IMR-90 (cell line): Measurements from ENCODE around the gene MAP4. TPM values are rescaled to one million over a fixed set of nuclear protein-coding genes. Genes with fewer than 3 reads are reported as not detected.

ENCODE experiments used
- ATAC-seq: fragments of 200-7000 bp; cut with Tn5 transposase; 2 replicates; pipeline ENCODE4 v1.9.1; 2020; ENCODE audit warnings: low read depth, mild to moderate bottlenecking, moderate library complexity
- BruUV-seq: library from RNA; stranded (reverse); fragments of 400-500 nt; replicated peaks from 2 replicates; lab custom pipeline; 2021; lab: Mats Ljungman, UMichigan
- CTCF ChIA-PET: fragments of 300-600 bp; formaldehyde crosslinking; extraction: SDS; loops from one replicate; lab custom pipeline; 2021; ENCODE audit warnings: antibody characterized with exemption; lab: Yijun Ruan, JAX
- POLR2A ChIA-PET: fragments of 300-600 bp; sonication (Branson Sonifier 250); formaldehyde crosslinking; loops from one replicate; lab custom pipeline; 2022; ENCODE audit warnings: antibody characterized with exemption; ENCODE audit not compliant: unreplicated experiment; lab: Charles Lee
- DNase-seq: peaks from one replicate; pipeline ENCODE4 v3.0.0; 2013
- H2AFZ ChIP-seq: replicated peaks from 2 replicates; pipeline ENCODE3; 2013; ENCODE audit warnings: low read length, mild to moderate bottlenecking; ENCODE audit not compliant: poor library complexity
- H2AK5ac ChIP-seq: 2 replicates; pipeline ENCODE4 v1.6.1; 2013; ENCODE audit warnings: low read depth, low read length, inconsistent platforms
- H2AK9ac ChIP-seq: replicated peaks from 2 replicates; pipeline ENCODE3; 2013; ENCODE audit warnings: mild to moderate bottlenecking, low read depth, low read length, moderate library complexity; ENCODE audit not compliant: poor library complexity
- H2BK120ac ChIP-seq: 2 replicates; pipeline ENCODE4 v1.6.1; 2013; ENCODE audit warnings: low read depth, low read length, inconsistent platforms
- H2BK15ac ChIP-seq: 3 replicates; pipeline ENCODE4 v1.6.1; 2013; ENCODE audit warnings: low read depth, low read length, inconsistent platforms
- H2BK20ac ChIP-seq: 2 replicates; pipeline ENCODE4 v1.6.1; 2013; ENCODE audit warnings: low read depth, mild to moderate bottlenecking, inconsistent platforms, low read length, moderate library complexity
- H2BK5ac ChIP-seq: 2 replicates; pipeline ENCODE4 v1.6.1; 2013; ENCODE audit warnings: mild to moderate bottlenecking, low read depth, low read length, inconsistent platforms; ENCODE audit not compliant: poor library complexity, severe bottlenecking
- H3K14ac ChIP-seq: replicated peaks from 2 replicates; pipeline ENCODE4 v1.6.1; 2013; ENCODE audit warnings: low read depth, low read length, inconsistent platforms
- H3K18ac ChIP-seq: 2 replicates; pipeline ENCODE4 v1.6.1; 2013; ENCODE audit warnings: low read depth, low read length, control low read depth
- H3K23ac ChIP-seq: 2 replicates; pipeline ENCODE4 v1.6.1; 2013; ENCODE audit warnings: low read depth, low read length, inconsistent platforms
- H3K27ac ChIP-seq: 2 replicates; pipeline ENCODE4 v1.5.1; 2013; ENCODE audit warnings: mild to moderate bottlenecking, control low read depth, low read length; ENCODE audit not compliant: insufficient read depth
- H3K27me3 ChIP-seq: 2 replicates; pipeline ENCODE4 v1.6.1; 2013; ENCODE audit warnings: low read length; ENCODE audit not compliant: control insufficient read depth, insufficient read depth
- H3K36me3 ChIP-seq: 2 replicates; pipeline ENCODE4 v1.6.1; 2013; ENCODE audit warnings: low read length, mixed read lengths; ENCODE audit not compliant: control insufficient read depth, insufficient read depth
- H3K4ac ChIP-seq: 2 replicates; pipeline ENCODE4 v1.6.1; 2013; ENCODE audit warnings: low read depth, low read length, inconsistent platforms
- H3K4me1 ChIP-seq: 2 replicates; pipeline ENCODE4 v1.6.1; 2013; ENCODE audit warnings: low read length, mixed read lengths; ENCODE audit not compliant: control insufficient read depth, insufficient read depth
- H3K4me2 ChIP-seq: 2 replicates; pipeline ENCODE4 v1.6.1; 2013; ENCODE audit warnings: low read depth, mild to moderate bottlenecking, control low read depth, low read length, moderate library complexity
- H3K4me3 ChIP-seq: 2 replicates; pipeline ENCODE4 v1.5.1; 2013; ENCODE audit warnings: low read depth, mild to moderate bottlenecking, control low read depth, low read length, moderate library complexity; ENCODE audit not compliant: insufficient read depth
- H3K56ac ChIP-seq: 2 replicates; pipeline ENCODE4 v1.6.1; 2013; ENCODE audit warnings: low read length, inconsistent platforms; ENCODE audit not compliant: insufficient read depth; ENCODE audit errors: extremely low read depth
- H3K79me1 ChIP-seq, 2 experiments: 2 replicates each; pipeline ENCODE4 v1.6.1; 2013; ENCODE audit warnings: low read length in 2 of 2, inconsistent platforms in 1 of 2, low read depth in 1 of 2
- H3K9ac ChIP-seq: 2 replicates; pipeline ENCODE4 v1.6.1; 2013; ENCODE audit warnings: low read depth, low read length, control low read depth
- H3K9me1 ChIP-seq: 2 replicates; pipeline ENCODE4 v1.6.1; 2013; ENCODE audit warnings: low read length, inconsistent platforms; ENCODE audit not compliant: insufficient read depth
- H3K9me3 ChIP-seq: 2 replicates; pipeline ENCODE4 v1.6.1; 2013; ENCODE audit warnings: low read length; ENCODE audit not compliant: control insufficient read depth, insufficient read depth
- H4K20me1 ChIP-seq: 2 replicates; pipeline ENCODE4 v1.6.1; 2013; ENCODE audit warnings: low read length, inconsistent platforms; ENCODE audit not compliant: insufficient read depth
- H4K5ac ChIP-seq: 2 replicates; pipeline ENCODE4 v1.6.1; 2013; ENCODE audit warnings: mild to moderate bottlenecking, low read depth, low read length, control low read depth
- H4K8ac ChIP-seq, 2 experiments: 2 replicates each; pipeline ENCODE4 v1.6.1; 2013; ENCODE audit warnings: low read depth in 2 of 2, low read length in 2 of 2, control low read depth in 1 of 2, inconsistent platforms in 1 of 2
- H4K91ac ChIP-seq: 2 replicates; pipeline ENCODE4 v1.6.1; 2013; ENCODE audit warnings: low read depth, low read length, inconsistent platforms; ENCODE audit not compliant: insufficient read depth
- BHLHE40 ChIP-seq: fragments of 150-350 bp; IDR thresholded peaks from 2 replicates; pipeline ENCODE4 v1.6.1; 2016; ENCODE audit warnings: mild to moderate bottlenecking, low read depth, low read length
- CEBPB ChIP-seq: IDR thresholded peaks from 2 replicates; pipeline ENCODE4 v1.6.1; 2012; ENCODE audit warnings: low read depth, low read length, improper control_type of control experiment
- CHD1 ChIP-seq: IDR thresholded peaks from 2 replicates; pipeline ENCODE4 v1.6.1; 2012; ENCODE audit warnings: low read depth, low read length, improper control_type of control experiment
- FOS ChIP-seq: fragments of 150-350 bp; IDR thresholded peaks from 2 replicates; pipeline ENCODE4 v1.6.1; 2016; ENCODE audit warnings: low read depth, low read length
- MAFK ChIP-seq: IDR thresholded peaks from 2 replicates; pipeline ENCODE4 v1.6.1; 2012; ENCODE audit warnings: low read depth, low read length, improper control_type of control experiment
- MAZ ChIP-seq: IDR thresholded peaks from 2 replicates; pipeline ENCODE4 v1.6.1; 2012; ENCODE audit warnings: low read depth, mild to moderate bottlenecking, low read length, improper control_type of control experiment, moderate library complexity, borderline replicate concordance
- MXI1 ChIP-seq: IDR thresholded peaks from 2 replicates; pipeline ENCODE4 v1.6.1; 2012; ENCODE audit warnings: low read depth, mild to moderate bottlenecking, low read length, moderate library complexity, borderline replicate concordance
- NFE2L2 ChIP-seq: fragments of 150-350 bp; IDR thresholded peaks from 2 replicates; pipeline ENCODE4 v1.6.1; 2016; ENCODE audit warnings: low read depth, mild to moderate bottlenecking, low read length
- POLR2A ChIP-seq: IDR thresholded peaks from 2 replicates; pipeline ENCODE4 v1.6.1; 2012; ENCODE audit warnings: mild to moderate bottlenecking, low read depth, low read length
- RAD21 ChIP-seq: IDR thresholded peaks from 2 replicates; pipeline ENCODE4 v1.6.1; 2012; ENCODE audit warnings: low read length, improper control_type of control experiment
- RCOR1 ChIP-seq: IDR thresholded peaks from 2 replicates; pipeline ENCODE4 v1.6.1; 2012; ENCODE audit warnings: mild to moderate bottlenecking, low read length, improper control_type of control experiment; ENCODE audit not compliant: insufficient replicate concordance
- RFX5 ChIP-seq: IDR thresholded peaks from 2 replicates; pipeline ENCODE4 v1.8.0; 2012; ENCODE audit warnings: low read depth, mild to moderate bottlenecking, low read length, moderate library complexity
- SMC3 ChIP-seq: fragments of 150-350 bp; IDR thresholded peaks from 2 replicates; pipeline ENCODE4 v1.6.1; 2016; ENCODE audit warnings: low read depth, mild to moderate bottlenecking, antibody characterized with exemption, low read length, moderate library complexity
- WGBS, 2 experiments: methylation state at CpG; one replicate each; pipeline versions ENCODE4 v1.1.5 to v1.1.7; 2013; ENCODE audit warnings: missing lambda C conversion rate in 2 of 2; ENCODE audit not compliant: insufficient read length in 1 of 2; ENCODE audit errors: extremely low coverage in 2 of 2; 5-methylcytosine and 5-hydroxymethylcytosine counted together
- dilution Hi-C: fragments of 300-500 bp; cut with HindIII; formaldehyde crosslinking; loops from one replicate; pipeline ENCODE4 v1.14.3; 2018; ENCODE audit warnings: low sequenced_read_pairs; ENCODE audit not compliant: unreplicated experiment
- in situ Hi-C: fragments of 300-500 bp; cut with MboI; formaldehyde crosslinking; loops from 3 replicates; pipeline ENCODE4 v1.14.3; 2019; ENCODE audit warnings: low sequenced_read_pairs, inconsistent platforms, mixed read lengths
- intact Hi-C: fragments of 100-400 bp; cut with micrococcal nuclease; formaldehyde crosslinking; loops from 2 replicates; pipeline ENCODE4 v1.10.0; 2022
- polyA plus RNA-seq, 3 experiments: library from polyadenylated mRNA; depleted of rRNA; stranded (reverse); fragments of >200 nt; gene quantifications; 2 replicates each; pipeline ENCODE4 v1.2.3, GENCODE V29; 2012; ENCODE audit warnings: low replicate concordance in 1 of 3
- total RNA-seq: library from RNA; depleted of rRNA; stranded (reverse); fragments of >200 nt; gene quantifications from 2 replicates; pipeline ENCODE4 v1.2.3, GENCODE V29; 2012
- TF ChIP-seq, protein P1 (sequence below): fragments of 150-350 bp; IDR thresholded peaks from 2 replicates; pipeline ENCODE4 v1.6.1; 2016; ENCODE audit warnings: low read depth, mild to moderate bottlenecking, low read length, moderate library complexity, borderline replicate concordance
- TF ChIP-seq, protein P2 (sequence below): fragments of 150-350 bp; IDR thresholded peaks from 2 replicates; pipeline ENCODE4 v1.6.1; 2017; ENCODE audit warnings: mild to moderate bottlenecking, antibody characterized with exemption, low read length, low read depth
- TF ChIP-seq, protein P3 (sequence below): conservative IDR thresholded peaks from 2 replicates; pipeline ENCODE4 v1.5.1; 2012; ENCODE audit warnings: mild to moderate bottlenecking, low read depth, low read length, improper control_type of control experiment

MAP4 gene
- total and polyA plus RNA-seq, 2 of the 4 experiments (the other 2 are of a cell fraction) = 87.8 to 216 TPM

DNA sequence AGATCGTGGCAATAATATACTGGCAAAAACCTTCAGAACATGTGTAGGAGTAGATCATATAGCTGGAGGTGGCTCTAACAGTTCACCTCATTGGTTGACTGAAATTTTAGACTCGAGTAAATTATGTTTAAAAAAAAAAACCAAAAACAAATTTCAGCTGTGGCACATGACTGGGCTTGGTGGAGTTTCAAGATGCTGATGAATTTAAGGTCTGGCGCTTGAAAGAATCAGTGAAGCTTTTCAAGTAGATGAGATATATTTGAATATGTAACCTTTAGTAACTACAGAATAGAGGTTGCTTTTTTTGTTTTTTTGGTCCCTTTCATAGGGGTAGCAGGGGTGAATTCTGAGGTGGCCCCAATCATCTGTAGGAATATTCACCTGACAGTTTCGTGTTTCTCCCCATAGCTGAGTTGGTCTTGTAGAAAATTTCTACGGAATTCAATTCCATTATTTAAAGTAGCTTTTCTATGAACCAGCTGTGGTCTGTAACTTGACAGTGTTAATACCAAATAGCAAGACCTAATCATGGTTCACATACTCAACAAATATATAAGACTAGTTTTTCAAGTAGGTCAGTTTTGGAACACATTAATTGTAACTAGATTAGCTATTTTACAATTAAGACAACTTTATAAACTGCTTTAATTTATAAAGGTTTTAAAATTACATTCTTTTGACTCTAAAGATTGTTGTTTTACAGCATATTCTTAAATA is 65.6 kb downstream of the MAP4 start:
- H3K9me3 ChIP-seq = no peaks in the 10 kb centered on the region
- DNase-seq (no peak), ATAC-seq (no peak)
- no peak overlapping the region for H4K8ac ChIP-seq
- H3K27ac ChIP-seq = no peak overlapping the region
- peaks cover 41 to 59% of the 10 kb centered on the region in 2 experiments for H3K79me1 ChIP-seq
- H3K9ac ChIP-seq = no peak overlapping the region
- H2BK20ac ChIP-seq = no peak overlapping the region
- H2BK5ac ChIP-seq = no peak overlapping the region
- H4K20me1 ChIP-seq = peaks cover 36% of the 10 kb centered on the region
- no peak overlapping the region for H2AK9ac ChIP-seq
- CTCF ChIA-PET = interaction anchor here (0.5 kb wide), 1 partner anchor 212 kb away, joined by 4 read pairs; no protein-coding TSS in a partner anchor
- intact Hi-C loops = no loop called here
- no peak overlapping the region for H3K4me3 ChIP-seq
- H3K4me1 ChIP-seq = no peaks in the 10 kb centered on the region
- TF ChIP-seq, protein P1, sequence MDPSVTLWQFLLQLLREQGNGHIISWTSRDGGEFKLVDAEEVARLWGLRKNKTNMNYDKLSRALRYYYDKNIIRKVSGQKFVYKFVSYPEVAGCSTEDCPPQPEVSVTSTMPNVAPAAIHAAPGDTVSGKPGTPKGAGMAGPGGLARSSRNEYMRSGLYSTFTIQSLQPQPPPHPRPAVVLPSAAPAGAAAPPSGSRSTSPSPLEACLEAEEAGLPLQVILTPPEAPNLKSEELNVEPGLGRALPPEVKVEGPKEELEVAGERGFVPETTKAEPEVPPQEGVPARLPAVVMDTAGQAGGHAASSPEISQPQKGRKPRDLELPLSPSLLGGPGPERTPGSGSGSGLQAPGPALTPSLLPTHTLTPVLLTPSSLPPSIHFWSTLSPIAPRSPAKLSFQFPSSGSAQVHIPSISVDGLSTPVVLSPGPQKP = no peak
- TF ChIP-seq BHLHE40 (no peak), POLR2A (no peak), CEBPB (no peak), CHD1 (no peak), RAD21 (no peak), MXI1 (no peak), FOS (no peak), MAZ (no peak), SMC3 (no peak), RCOR1 (no peak), NFE2L2 (no peak), MAFK (no peak), RFX5 (no peak)
- TF ChIP-seq, protein P2, sequence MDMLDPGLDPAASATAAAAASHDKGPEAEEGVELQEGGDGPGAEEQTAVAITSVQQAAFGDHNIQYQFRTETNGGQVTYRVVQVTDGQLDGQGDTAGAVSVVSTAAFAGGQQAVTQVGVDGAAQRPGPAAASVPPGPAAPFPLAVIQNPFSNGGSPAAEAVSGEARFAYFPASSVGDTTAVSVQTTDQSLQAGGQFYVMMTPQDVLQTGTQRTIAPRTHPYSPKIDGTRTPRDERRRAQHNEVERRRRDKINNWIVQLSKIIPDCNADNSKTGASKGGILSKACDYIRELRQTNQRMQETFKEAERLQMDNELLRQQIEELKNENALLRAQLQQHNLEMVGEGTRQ = no peak
- TF ChIP-seq, protein P3, sequence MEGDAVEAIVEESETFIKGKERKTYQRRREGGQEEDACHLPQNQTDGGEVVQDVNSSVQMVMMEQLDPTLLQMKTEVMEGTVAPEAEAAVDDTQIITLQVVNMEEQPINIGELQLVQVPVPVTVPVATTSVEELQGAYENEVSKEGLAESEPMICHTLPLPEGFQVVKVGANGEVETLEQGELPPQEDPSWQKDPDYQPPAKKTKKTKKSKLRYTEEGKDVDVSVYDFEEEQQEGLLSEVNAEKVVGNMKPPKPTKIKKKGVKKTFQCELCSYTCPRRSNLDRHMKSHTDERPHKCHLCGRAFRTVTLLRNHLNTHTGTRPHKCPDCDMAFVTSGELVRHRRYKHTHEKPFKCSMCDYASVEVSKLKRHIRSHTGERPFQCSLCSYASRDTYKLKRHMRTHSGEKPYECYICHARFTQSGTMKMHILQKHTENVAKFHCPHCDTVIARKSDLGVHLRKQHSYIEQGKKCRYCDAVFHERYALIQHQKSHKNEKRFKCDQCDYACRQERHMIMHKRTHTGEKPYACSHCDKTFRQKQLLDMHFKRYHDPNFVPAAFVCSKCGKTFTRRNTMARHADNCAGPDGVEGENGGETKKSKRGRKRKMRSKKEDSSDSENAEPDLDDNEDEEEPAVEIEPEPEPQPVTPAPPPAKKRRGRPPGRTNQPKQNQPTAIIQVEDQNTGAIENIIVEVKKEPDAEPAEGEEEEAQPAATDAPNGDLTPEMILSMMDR = no peak
- H3K9me1 ChIP-seq = peaks cover 8% of the 10 kb centered on the region; the same call in 1 of the 2 replicates
- H3K4ac ChIP-seq = no peak overlapping the region
- no peak overlapping the region for H2AFZ ChIP-seq
- POLR2A ChIA-PET = no interaction called here
- no peak overlapping the region for H2BK120ac ChIP-seq
- no peak overlapping the region for H3K23ac ChIP-seq
- no peak overlapping the region for H3K14ac ChIP-seq
- H4K5ac ChIP-seq = no peak overlapping the region
- no peak overlapping the region for H3K56ac ChIP-seq
- WGBS, 2 experiments = no CpG with 5 or more reads among the region's 5 CpGs
- H3K4me2 ChIP-seq = no peak overlapping the region
- BruUV-seq = no TSS peak
- no peak overlapping the region for H2BK15ac ChIP-seq
- H2AK5ac ChIP-seq = no peak overlapping the region
- no peak overlapping the region for H3K18ac ChIP-seq
- in situ Hi-C loops = no loop called here
- no peak overlapping the region for H4K91ac ChIP-seq
- H3K27me3 ChIP-seq = no peaks in the 10 kb centered on the region
- H3K36me3 ChIP-seq = peaks cover 2% of the 10 kb centered on the region; the same call in 1 of the 2 replicates
- dilution Hi-C loops = no loop called here
